HG02610 (cell line): ENCODE results near the gene TAS1R2.
"Not testable (repeated sequence)": the region's sequence is repeated elsewhere in the genome, so short reads cannot be mapped to it uniquely, and the experiment has no call there.

Experiments
- ATAC-seq: cut with Tn5 transposase; IDR thresholded peaks from one replicate; pipeline ENCODE4 v1.9.1; 2021; ENCODE audit warnings: mild to moderate bottlenecking, moderate library complexity; ENCODE audit not compliant: unreplicated experiment

TAS1R2 gene

DNA sequence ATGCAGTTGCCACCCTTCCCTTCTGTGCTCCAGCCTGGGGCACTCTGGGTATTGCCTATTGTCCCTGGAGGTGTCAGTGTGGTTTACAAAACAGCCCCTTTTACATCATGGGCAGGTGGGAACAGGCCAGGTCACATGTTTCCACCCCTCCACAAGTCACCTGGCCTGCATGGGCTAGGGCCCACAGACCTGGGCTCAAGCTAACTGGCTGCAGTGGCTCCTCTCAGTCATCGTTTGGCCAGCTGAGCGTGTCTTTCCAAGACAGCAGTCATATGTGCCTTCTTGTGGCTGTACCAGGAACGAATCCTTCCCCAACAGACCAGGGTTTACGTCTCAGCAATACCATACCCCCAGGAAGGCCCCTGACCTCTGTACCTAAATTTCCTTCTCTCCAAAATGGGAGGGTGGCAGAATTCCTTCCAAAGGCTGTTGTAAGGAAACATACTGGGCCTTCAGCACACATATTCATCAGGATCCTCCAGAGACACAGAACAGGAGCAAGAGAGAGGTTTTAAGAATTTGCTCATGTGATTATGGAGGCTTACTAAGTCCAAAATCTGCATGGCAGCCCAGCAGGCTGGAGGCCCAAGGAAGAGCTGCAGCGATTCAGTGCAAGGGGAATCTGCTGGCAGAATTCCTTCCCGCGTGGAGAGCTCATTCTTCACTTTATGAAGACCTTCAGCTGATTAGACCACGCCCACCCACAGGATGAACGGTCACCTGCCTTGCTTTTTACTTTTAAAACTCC, 10.6 kb upstream of the TAS1R2 start:
- ATAC-seq = no peak

DNA sequence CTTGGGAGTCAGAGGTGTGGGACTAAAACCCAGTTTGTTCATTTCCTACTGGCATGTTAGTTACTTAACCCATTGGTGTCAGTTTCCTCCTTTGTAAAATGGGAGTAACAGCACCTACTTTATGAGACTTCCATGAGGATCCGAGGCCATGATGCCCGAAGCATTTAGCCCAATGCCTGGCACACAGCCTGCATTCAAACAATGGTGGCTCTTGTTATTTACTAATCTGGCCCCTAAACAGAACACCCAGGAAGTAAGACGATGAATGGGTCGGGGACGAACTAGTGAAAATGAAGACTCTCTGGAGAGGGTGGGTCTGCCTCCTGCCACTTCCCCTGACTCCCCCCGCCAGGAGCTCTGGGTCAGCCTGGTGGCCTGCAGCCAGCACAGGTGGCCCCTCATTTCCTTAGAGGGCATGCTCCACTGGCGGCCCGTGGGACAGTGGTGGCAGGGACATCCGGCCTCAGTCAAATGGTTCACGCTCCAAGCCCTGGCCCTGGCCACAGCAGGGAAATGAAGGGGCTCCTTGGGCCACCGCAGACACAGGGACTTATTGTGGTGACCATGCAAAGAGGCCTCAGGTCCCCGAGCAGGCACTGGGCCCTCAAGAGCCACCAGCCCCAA, 9.5 kb upstream of the TAS1R2 start:
- no peak for ATAC-seq

DNA sequence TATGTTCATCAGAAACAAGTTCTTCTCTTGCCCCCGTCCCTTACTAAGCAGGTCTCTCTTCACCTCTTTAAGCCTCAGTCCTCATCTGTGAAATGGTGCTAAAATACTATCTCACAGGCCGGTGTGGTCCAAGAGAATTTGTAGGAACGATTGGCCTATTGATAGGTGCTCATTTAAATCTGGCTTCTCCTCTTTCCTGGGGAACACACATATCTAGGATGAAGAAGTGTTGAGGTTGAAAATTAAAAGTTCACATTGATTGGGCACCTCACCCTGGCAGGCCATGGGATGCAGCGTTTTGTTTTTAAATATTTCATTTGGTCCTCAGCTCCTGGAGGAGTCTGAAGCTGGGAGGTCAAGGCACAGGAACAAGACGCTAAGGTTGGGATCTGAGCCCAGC, 8.9 kb upstream of the TAS1R2 start:
- ATAC-seq = no peak

DNA sequence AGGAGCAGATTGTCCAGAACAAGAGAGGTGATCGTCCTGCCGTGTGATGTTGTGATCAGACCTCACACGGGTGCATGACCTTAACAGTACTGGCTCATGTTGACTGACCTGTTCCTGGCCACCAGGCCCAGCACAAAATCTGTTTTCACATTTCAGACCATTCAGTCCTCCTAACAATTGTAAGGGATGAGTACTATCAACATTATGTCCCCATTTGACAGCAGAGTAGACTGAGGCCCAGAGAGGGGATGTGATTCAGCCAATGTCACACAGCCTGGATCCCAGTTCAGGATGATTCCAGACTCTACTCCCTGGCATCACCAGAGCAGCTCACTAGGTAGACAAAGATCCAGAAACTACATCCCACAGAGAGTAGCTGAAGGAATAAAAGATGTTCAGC, 7.4 kb upstream of the TAS1R2 start:
- ATAC-seq = no peak

- no peak for ATAC-seq
Measured at GRCh38 chr1:18866314-18866713, 6.9 kb upstream of the TAS1R2 start.

GRCh38 chr1:18865176-18865575, 5.7 kb upstream of the TAS1R2 start:
- no peak for ATAC-seq

- no peak for ATAC-seq
Measured at GRCh38 chr1:18861590-18861989, 2.1 kb upstream of the TAS1R2 start.

- no peak for ATAC-seq
Measured at GRCh38 chr1:18861082-18861481, 1.6 kb upstream of the TAS1R2 start.

DNA sequence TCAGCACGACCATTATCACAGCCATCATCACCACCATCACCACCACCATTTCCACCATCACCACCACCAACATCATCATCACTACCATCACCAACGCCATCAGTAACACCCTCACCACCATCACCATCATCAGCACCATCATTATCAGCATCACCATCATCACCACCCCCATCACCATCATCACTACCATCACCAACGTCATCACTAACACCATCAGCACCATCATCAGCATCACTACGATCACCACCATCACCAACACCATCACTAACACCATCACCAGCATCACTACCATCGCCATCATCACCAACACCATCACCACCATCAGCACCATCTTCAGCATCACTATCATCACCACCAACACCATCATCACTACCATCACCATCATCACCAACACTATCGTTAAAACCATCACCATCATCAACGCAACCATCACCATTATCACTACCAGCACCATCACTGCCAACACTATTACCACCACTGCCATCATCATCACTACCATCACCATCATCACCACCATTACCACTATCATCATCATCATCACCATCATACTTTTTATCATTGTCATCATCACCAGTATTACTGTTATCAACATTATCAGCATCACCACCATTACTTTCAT, 1.3 kb downstream of the TAS1R2 start:
- no peak for ATAC-seq

- ATAC-seq = no peak
Measured at GRCh38 chr1:18856435-18856834, 3.0 kb downstream of the TAS1R2 start.

GRCh38 chr1:18855573-18855972, 3.9 kb downstream of the TAS1R2 start:
- ATAC-seq = no peak

- ATAC-seq = no peak
Measured at GRCh38 chr1:18854331-18855025, 5.0 kb downstream of the TAS1R2 start.

GRCh38 chr1:18852501-18852900, 7.0 kb downstream of the TAS1R2 start:
- no peak for ATAC-seq

DNA sequence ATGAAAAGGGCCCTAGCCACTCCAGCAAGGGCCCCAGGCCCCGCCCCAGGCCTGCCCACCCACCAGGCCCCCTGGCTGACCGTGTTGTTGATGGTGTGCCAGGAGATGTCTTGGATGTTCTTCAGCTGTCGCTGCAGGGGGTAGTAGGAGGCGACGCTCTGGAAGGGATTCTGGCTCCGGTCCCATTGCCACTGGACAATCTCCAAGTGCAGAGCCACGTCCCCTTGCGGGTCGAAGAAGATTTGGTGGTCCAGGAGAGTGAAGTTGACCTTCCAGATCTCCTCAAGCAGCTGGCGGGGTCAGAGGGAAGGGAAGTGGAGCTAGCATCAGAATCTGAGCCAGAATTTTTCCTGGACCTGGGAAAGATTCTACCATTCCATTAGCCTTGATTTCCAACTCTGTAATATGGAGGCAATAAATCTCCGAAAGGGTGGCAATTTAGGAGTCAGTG, 10.2 kb downstream of the TAS1R2 start:
- no peak for ATAC-seq

- ATAC-seq = not testable (repeated sequence)
Measured at GRCh38 chr1:18847723-18848122, 11.7 kb downstream of the TAS1R2 start.

- no peak for ATAC-seq
Measured at GRCh38 chr1:18840145-18840544, 19.3 kb downstream of the TAS1R2 start.

DNA sequence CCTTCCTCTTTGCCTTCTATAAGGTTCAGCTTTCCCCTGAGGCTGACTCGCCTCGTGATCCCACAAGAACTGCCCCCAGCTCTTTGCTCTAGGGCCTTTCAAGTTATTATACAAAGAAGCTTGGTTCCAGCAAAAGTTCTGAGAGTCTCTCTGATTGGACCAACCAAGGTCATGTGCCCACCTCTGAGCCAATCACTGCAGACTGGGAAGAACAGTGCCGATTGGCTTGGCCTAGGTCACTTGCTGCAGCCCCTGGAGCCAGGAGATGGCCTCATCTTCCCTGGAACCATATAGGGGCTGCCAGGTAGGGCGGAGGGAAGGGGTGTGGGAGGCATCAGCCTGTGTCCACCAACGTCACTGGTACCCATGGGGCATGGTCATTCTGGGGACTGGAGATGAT, 22.8 kb downstream of the TAS1R2 start:
- ATAC-seq = no peak

GRCh38 chr1:18832319-18832718, 27.1 kb downstream of the TAS1R2 start:
- ATAC-seq = not testable (repeated sequence)

DNA sequence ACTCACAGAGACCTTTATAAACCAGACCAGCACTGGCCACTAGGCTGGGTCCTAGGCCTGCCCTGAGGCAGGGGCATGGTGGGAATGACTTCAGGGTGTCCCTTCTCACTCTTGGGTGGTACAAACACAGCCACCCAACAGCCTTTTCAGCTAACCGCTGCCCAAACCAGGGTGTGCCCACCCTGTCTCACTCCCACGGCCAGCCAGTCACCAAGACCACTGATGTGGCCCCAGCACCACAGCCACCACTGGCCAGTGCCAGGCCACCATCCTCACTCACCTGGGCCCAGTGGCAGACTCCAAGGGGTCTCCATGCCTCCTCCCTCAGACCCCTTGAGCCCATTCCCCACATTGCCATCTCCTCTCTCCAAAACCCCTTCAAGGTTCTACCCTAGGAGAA, 27.8 kb downstream of the TAS1R2 start:
- ATAC-seq = no peak

DNA sequence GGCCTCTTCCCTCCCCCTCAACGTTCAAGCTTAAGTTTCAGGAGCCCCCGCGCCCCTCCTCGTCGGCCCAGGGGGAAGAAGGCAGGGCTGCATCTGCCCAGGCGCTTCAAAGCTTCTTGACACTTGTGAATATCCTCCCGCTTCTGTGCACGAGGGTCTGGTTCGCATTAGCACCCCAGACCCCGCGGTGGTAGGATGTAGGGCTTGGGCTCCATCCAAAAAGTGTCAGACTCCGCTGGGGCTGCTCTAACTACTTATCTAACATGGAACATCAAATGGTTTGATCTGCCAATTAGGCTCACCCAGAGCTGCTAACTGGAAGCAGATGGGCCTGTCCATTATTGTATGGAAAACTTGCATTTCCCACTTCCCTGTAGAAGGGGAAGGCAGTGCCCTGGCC, 28.9 kb downstream of the TAS1R2 start:
- no peak for ATAC-seq

- ATAC-seq = no peak
Measured at GRCh38 chr1:18829671-18830070, 29.8 kb downstream of the TAS1R2 start.

- no peak for ATAC-seq
Measured at GRCh38 chr1:18828224-18828623, 31.2 kb downstream of the TAS1R2 start.
